ENCODE measurements around the gene ALLC. TPM values are rescaled to one million over a fixed set of nuclear protein-coding genes. Genes with fewer than 3 reads are reported as not detected.

Gene ALLC
- total RNA-seq, 3 donors from 2014 or later = 0.16 TPM; not detected in 2

DNA sequence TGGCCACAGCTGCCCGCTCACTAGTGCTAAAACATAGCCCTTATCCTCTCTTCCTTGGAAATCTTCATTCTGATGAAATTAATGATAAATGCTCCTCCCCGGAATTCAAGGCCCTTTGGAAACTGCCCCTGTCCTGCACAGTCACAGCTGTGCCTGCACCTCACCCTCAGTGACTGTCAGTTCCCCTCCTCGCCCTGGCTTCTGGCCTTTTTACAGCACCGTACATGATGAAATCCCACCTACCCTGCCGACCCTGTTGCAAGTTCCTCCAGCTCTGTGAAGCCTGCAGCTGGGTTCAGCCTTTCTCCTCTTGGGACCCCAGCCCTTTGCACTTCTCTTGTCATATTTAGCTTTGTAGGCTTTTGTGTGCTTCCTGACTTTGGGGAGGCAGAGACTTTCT is 93.8 kb downstream of the ALLC start:
- H3K9me3 ChIP-seq = no peaks in the 10 kb centered on the region
- intact Hi-C loops (cut with DNase I; ENCODE audit: low total_unique reads) = no loop called here
- no peak overlapping the region for H3K27ac ChIP-seq
- TF ChIP-seq, protein P1, sequence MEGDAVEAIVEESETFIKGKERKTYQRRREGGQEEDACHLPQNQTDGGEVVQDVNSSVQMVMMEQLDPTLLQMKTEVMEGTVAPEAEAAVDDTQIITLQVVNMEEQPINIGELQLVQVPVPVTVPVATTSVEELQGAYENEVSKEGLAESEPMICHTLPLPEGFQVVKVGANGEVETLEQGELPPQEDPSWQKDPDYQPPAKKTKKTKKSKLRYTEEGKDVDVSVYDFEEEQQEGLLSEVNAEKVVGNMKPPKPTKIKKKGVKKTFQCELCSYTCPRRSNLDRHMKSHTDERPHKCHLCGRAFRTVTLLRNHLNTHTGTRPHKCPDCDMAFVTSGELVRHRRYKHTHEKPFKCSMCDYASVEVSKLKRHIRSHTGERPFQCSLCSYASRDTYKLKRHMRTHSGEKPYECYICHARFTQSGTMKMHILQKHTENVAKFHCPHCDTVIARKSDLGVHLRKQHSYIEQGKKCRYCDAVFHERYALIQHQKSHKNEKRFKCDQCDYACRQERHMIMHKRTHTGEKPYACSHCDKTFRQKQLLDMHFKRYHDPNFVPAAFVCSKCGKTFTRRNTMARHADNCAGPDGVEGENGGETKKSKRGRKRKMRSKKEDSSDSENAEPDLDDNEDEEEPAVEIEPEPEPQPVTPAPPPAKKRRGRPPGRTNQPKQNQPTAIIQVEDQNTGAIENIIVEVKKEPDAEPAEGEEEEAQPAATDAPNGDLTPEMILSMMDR (IDR thresholded peaks at IDR 0.05) = no peak
- TF ChIP-seq POLR2AphosphoS5 (IDR thresholded peaks at IDR 0.05) (no peak), POLR2A (IDR thresholded peaks at IDR 0.05) (no peak)
- no peaks in the 10 kb centered on the region for H3K27me3 ChIP-seq
- no peak overlapping the region for H3K4me3 ChIP-seq
- no peak for DNase-seq (ENCODE audit: low spot score in 2 of 2)
- no peaks in the 10 kb centered on the region for H3K36me3 ChIP-seq
- no peaks in the 10 kb centered on the region for H3K4me1 ChIP-seq

Other genes with a start within 250 kb of the ALLC start
- gene ADI1, start 138.7 kb upstream of the ALLC start, total RNA-seq = 10 to 100 TPM; 47.2 to 81.3 (median 78.2) TPM
- 10 to 100 TPM; 17.3 to 22.1 (median 21.0) TPM for gene RNASEH1, start 99.9 kb upstream of the ALLC start, total RNA-seq
- 1,000 to 10,000 TPM; 2,542 to 4,150 (median 3,724) TPM for gene RPS7, start 82.9 kb upstream of the ALLC start, total RNA-seq
- 1 to 10 TPM in 2 of 3 donors, under 1 TPM in 1; 0.33 to 1.9 (median 1.0) TPM for gene COLEC11, start 63.1 kb upstream of the ALLC start, total RNA-seq
- gene DCDC2C, start 45.4 kb downstream of the ALLC start, total RNA-seq = under 1 TPM; 0.33 to 0.59 (median 0.48) TPM